ENCODE results near the gene BCL2A1. TPM values are rescaled to one million over a fixed set of nuclear protein-coding genes. Genes with fewer than 3 reads are reported as not detected.

Gene BCL2A1
- total and polyA plus RNA-seq, 2 of the 4 experiments (the other 2 are of a cell fraction): 2.3 to 4.5 TPM

GRCh38 chr15:79970624-79971434 is at the start of gene BCL2A1 (continued):
- TF ChIP-seq CTCF (conservative IDR thresholded peaks at IDR 0.05; ENCODE audit: low read depth, low read length) (no peak), CEBPB (IDR thresholded peaks at IDR 0.05; ENCODE audit: low read depth, low read length) (peak; percentile 96)

GRCh38 chr15:80020731-80021130 is 49.7 kb upstream of the BCL2A1 start:
- POLR2A ChIA-PET (ENCODE audit: unreplicated experiment): no interaction called here
- Histone ChIP-seq H3K23ac (ENCODE audit: low read depth, low read length) (no peak overlapping the region), H2BK5ac (ENCODE audit: low read depth, low read length, poor library complexity, severe bottlenecking) (no peak overlapping the region), H2AK9ac (replicated peaks; ENCODE audit: low read depth, low read length, poor library complexity) (no peak overlapping the region), H3K9ac (ENCODE audit: low read depth, low read length) (no peak overlapping the region), H3K4ac (ENCODE audit: low read depth, low read length) (no peak overlapping the region), H4K5ac (ENCODE audit: low read depth, low read length) (no peak overlapping the region), H3K79me1 (ENCODE audit: low read depth in 1 of 2, low read length in 2 of 2) (no peaks in the 10 kb centered on the region), H3K4me2 (ENCODE audit: low read depth, low read length) (no peak overlapping the region), H2AK5ac (ENCODE audit: low read depth, low read length) (no peak overlapping the region), H3K18ac (ENCODE audit: low read depth, low read length) (no peak overlapping the region), H3K9me3 (ENCODE audit: control insufficient read depth, insufficient read depth, low read length) (no peaks in the 10 kb centered on the region), H2BK120ac (ENCODE audit: low read depth, low read length) (no peak overlapping the region), H4K91ac (ENCODE audit: insufficient read depth, low read depth, low read length) (no peak overlapping the region), H4K20me1 (ENCODE audit: insufficient read depth, low read length) (no peaks in the 10 kb centered on the region), H3K36me3 (ENCODE audit: control insufficient read depth, insufficient read depth, low read length) (no peaks in the 10 kb centered on the region), H3K4me1 (ENCODE audit: control insufficient read depth, insufficient read depth, low read length) (no peaks in the 10 kb centered on the region), H3K9me1 (ENCODE audit: insufficient read depth, low read length) (no peaks in the 10 kb centered on the region), H3K4me3 (ENCODE audit: insufficient read depth, low read depth, low read length) (no peak overlapping the region), H3K27ac (ENCODE audit: insufficient read depth, low read length) (no peak overlapping the region), H2BK20ac (ENCODE audit: low read depth, low read length) (no peak overlapping the region), H3K14ac (replicated peaks; ENCODE audit: low read depth, low read length) (no peak overlapping the region), H3K56ac (ENCODE audit: extremely low read depth, insufficient read depth, low read length) (no peak overlapping the region), H2AFZ (replicated peaks; ENCODE audit: low read length, poor library complexity) (no peak overlapping the region), H4K8ac (ENCODE audit: low read depth in 2 of 2, low read length in 2 of 2) (no peak overlapping the region), H3K27me3 (ENCODE audit: control insufficient read depth, insufficient read depth, low read length) (no peaks in the 10 kb centered on the region), H2BK15ac (ENCODE audit: low read depth, low read length) (no peak overlapping the region)
- ATAC-seq (ENCODE audit: low read depth) (no peak), DNase-seq (no peak)
- in situ Hi-C loops (cut with MboI; ENCODE audit: low sequenced_read_pairs) (no loop called here), intact Hi-C loops (cut with micrococcal nuclease) (no loop called here), dilution Hi-C loops (cut with HindIII; ENCODE audit: low sequenced_read_pairs, unreplicated experiment) (no loop called here)
- BruUV-seq (replicated peaks): no TSS peak
- TF ChIP-seq CEBPB (IDR thresholded peaks at IDR 0.05; ENCODE audit: low read depth, low read length) (no peak), MAFK (IDR thresholded peaks at IDR 0.05; ENCODE audit: low read depth, low read length) (no peak), FOS (IDR thresholded peaks at IDR 0.05; ENCODE audit: low read depth, low read length) (no peak), CHD1 (IDR thresholded peaks at IDR 0.05; ENCODE audit: low read depth, low read length) (no peak), RCOR1 (IDR thresholded peaks at IDR 0.05; ENCODE audit: insufficient replicate concordance, low read length) (no peak), POLR2A (IDR thresholded peaks at IDR 0.05; ENCODE audit: low read depth, low read length) (no peak), ELK1 (IDR thresholded peaks at IDR 0.05; ENCODE audit: borderline replicate concordance, low read depth, low read length) (no peak)
- WGBS, 2 experiments (ENCODE audit: extremely low coverage in 2 of 2, insufficient read length in 1 of 2): no CpG with 5 or more reads among the region's 3 CpGs
- CTCF ChIA-PET: no interaction called here

All from IMR-90 (cell line).